Naive B cell (primary cell): Measurements from ENCODE around the gene ZNF516. TPM values are rescaled to one million over a fixed set of nuclear protein-coding genes. Genes with fewer than 3 reads are reported as not detected.

Experiments
- ATAC-seq, 2 donors: fragments of 150-1000 bp; cut with Tn5 transposase; 2 replicates each; pipeline ENCODE4 v1.10.0; 2021; ENCODE audit warnings: low read depth in 2 of 2, mild to moderate bottlenecking in 2 of 2, moderate library complexity in 2 of 2
- DNase-seq: peaks from one replicate; pipeline ENCODE4 v3.0.0; 2022
- H3K27ac Mint-ChIP-seq, 6 donors: one replicate each; pipeline ENCODE4 v1.8.0; 2020 to 2022; ENCODE audit warnings: mild to moderate bottlenecking in 6 of 6, mixed read lengths in 6 of 6, moderate library complexity in 5 of 6, inconsistent platforms in 2 of 6
- H3K27me3 Mint-ChIP-seq, 3 donors: one replicate each; pipeline ENCODE4 v1.8.0; 2021 to 2022; ENCODE audit warnings: mixed read lengths in 3 of 3, mild to moderate bottlenecking in 1 of 3
- H3K36me3 Mint-ChIP-seq, 2 donors: one replicate each; pipeline ENCODE4 v1.8.0; 2020 to 2022; ENCODE audit warnings: mixed read lengths in 2 of 2, inconsistent platforms in 1 of 2, mild to moderate bottlenecking in 1 of 2
- H3K4me1 Mint-ChIP-seq, 3 donors: one replicate each; pipeline ENCODE4 v1.8.0; 2020 to 2022; ENCODE audit warnings: mixed read lengths in 3 of 3, inconsistent platforms in 1 of 3, mild to moderate bottlenecking in 1 of 3, moderate library complexity in 1 of 3
- H3K4me3 Mint-ChIP-seq, 8 donors: one replicate each; pipeline ENCODE4 v1.8.0; 2020 to 2022; ENCODE audit warnings: mild to moderate bottlenecking in 8 of 8, mixed read lengths in 8 of 8, moderate library complexity in 8 of 8, inconsistent platforms in 2 of 8
- H3K9me3 Mint-ChIP-seq, 7 donors: one replicate each; pipeline ENCODE4 v1.8.0; 2020 to 2022; ENCODE audit warnings: mixed read lengths in 7 of 7, mild to moderate bottlenecking in 5 of 7, inconsistent platforms in 2 of 7, moderate library complexity in 1 of 7
- polyA plus RNA-seq, 6 donors: library from polyadenylated mRNA; unstranded; fragments of 300-500 nt; fragmentation: Illumina TruSeq; gene quantifications; one replicate each; pipeline ENCODE4 v1.2.3, GENCODE V29; 2021; ENCODE audit warnings: low read depth in 6 of 6

ZNF516 gene
- polyA plus RNA-seq, 6 donors from 2014 or later: 1.7 to 7.5 (median 4.8) TPM

GRCh38 chr18:76450452-76451395, 44.3 kb downstream of the ZNF516 start:
- no peak for DNase-seq
- ATAC-seq: peak; percentile 35 to 45
- H3K4me1 Mint-ChIP-seq: peaks cover 57 to 71% (median 66%) of the 10 kb centered on the region in 3 donors
- no peaks in the 10 kb centered on the region for H3K27me3 Mint-ChIP-seq
- peaks cover 0 to 3% of the 10 kb centered on the region in 2 donors for H3K36me3 Mint-ChIP-seq
- H3K27ac Mint-ChIP-seq: peak overlapping the region in 5 of 6 donors; percentile 39 to 93 (median 81)
- peak overlapping the region; percentile 91 to 98 (median 95) for H3K4me3 Mint-ChIP-seq
- no peaks in the 10 kb centered on the region for H3K9me3 Mint-ChIP-seq

- H3K4me1 Mint-ChIP-seq: peaks cover 55 to 83% (median 64%) of the 10 kb centered on the region in 3 donors
- peak overlapping the region in 2 of 6 donors; percentile 3 to 84 for H3K27ac Mint-ChIP-seq
- no peaks in the 10 kb centered on the region for H3K9me3 Mint-ChIP-seq
- H3K4me3 Mint-ChIP-seq: peak overlapping the region in 6 of 8 donors; percentile 20 to 91 (median 48)
- peaks cover 0 to 3% of the 10 kb centered on the region in 2 donors for H3K36me3 Mint-ChIP-seq
- no peak for ATAC-seq
- H3K27me3 Mint-ChIP-seq: no peaks in the 10 kb centered on the region
- DNase-seq: no peak
Observed at GRCh38 chr18:76449111-76449453, 46.0 kb downstream of the ZNF516 start.

GRCh38 chr18:76448256-76449110, 46.6 kb downstream of the ZNF516 start:
- peak overlapping the region in 4 of 6 donors; percentile 3 to 84 (median 29) for H3K27ac Mint-ChIP-seq
- ATAC-seq (no peak), DNase-seq (no peak)
- H3K36me3 Mint-ChIP-seq: peaks cover 0 to 3% of the 10 kb centered on the region in 2 donors
- peaks cover 59 to 83% (median 61%) of the 10 kb centered on the region in 3 donors for H3K4me1 Mint-ChIP-seq
- H3K27me3 Mint-ChIP-seq: no peaks in the 10 kb centered on the region
- no peaks in the 10 kb centered on the region for H3K9me3 Mint-ChIP-seq
- peak overlapping the region in 6 of 8 donors; percentile 3 to 91 (median 48) for H3K4me3 Mint-ChIP-seq

- ATAC-seq: no peak
- H3K4me1 Mint-ChIP-seq: peaks cover 55 to 72% (median 57%) of the 10 kb centered on the region in 3 donors
- H3K36me3 Mint-ChIP-seq: peaks cover 0 to 3% of the 10 kb centered on the region in 2 donors
- H3K9me3 Mint-ChIP-seq: no peaks in the 10 kb centered on the region
- peak overlapping the region in 1 of 8 donors; percentile 47 for H3K4me3 Mint-ChIP-seq
- no peaks in the 10 kb centered on the region for H3K27me3 Mint-ChIP-seq
- H3K27ac Mint-ChIP-seq: no peak overlapping the region
- no peak for DNase-seq
Observed at GRCh38 chr18:76447258-76447890, 47.7 kb downstream of the ZNF516 start.

- no peak for DNase-seq
- H3K27ac Mint-ChIP-seq: peak overlapping the region in 2 of 6 donors; percentile 47 to 81
- no peak for ATAC-seq
- peaks cover 0 to 3% of the 10 kb centered on the region in 2 donors for H3K36me3 Mint-ChIP-seq
- H3K9me3 Mint-ChIP-seq: no peaks in the 10 kb centered on the region
- H3K4me3 Mint-ChIP-seq: peak overlapping the region in 2 of 8 donors; percentile 47 to 56
- H3K4me1 Mint-ChIP-seq: peaks cover 48 to 64% (median 50%) of the 10 kb centered on the region in 3 donors
- H3K27me3 Mint-ChIP-seq: no peaks in the 10 kb centered on the region
Observed at GRCh38 chr18:76446321-76447257, 48.5 kb downstream of the ZNF516 start.

GRCh38 chr18:76445741-76446232, 49.3 kb downstream of the ZNF516 start:
- peaks cover under 1 to 3% of the 10 kb centered on the region in 2 donors for H3K36me3 Mint-ChIP-seq
- H3K4me1 Mint-ChIP-seq: peaks cover 43 to 56% (median 46%) of the 10 kb centered on the region in 3 donors
- ATAC-seq: no peak
- H3K27me3 Mint-ChIP-seq: no peaks in the 10 kb centered on the region
- H3K9me3 Mint-ChIP-seq: no peaks in the 10 kb centered on the region
- peak overlapping the region in 1 of 8 donors; percentile 40 for H3K4me3 Mint-ChIP-seq
- DNase-seq: no peak
- no peak overlapping the region for H3K27ac Mint-ChIP-seq

- Mint-ChIP-seq H3K27ac (no peak overlapping the region), H3K4me1 (peaks cover 38 to 51% (median 41%) of the 10 kb centered on the region in 3 donors), H3K36me3 (peaks cover 3 to 5% of the 10 kb centered on the region in 2 donors), H3K27me3 (no peaks in the 10 kb centered on the region), H3K9me3 (no peaks in the 10 kb centered on the region), H3K4me3 (no peak overlapping the region)
- DNase-seq: no peak
- no peak for ATAC-seq
Observed at GRCh38 chr18:76445275-76445674, 49.8 kb downstream of the ZNF516 start.

GRCh38 chr18:76444446-76445105, 50.5 kb downstream of the ZNF516 start:
- DNase-seq (no peak), ATAC-seq (no peak)
- no peak overlapping the region for H3K4me3 Mint-ChIP-seq
- H3K4me1 Mint-ChIP-seq: peaks cover 34 to 44% (median 36%) of the 10 kb centered on the region in 3 donors
- H3K36me3 Mint-ChIP-seq: peaks cover 3 to 6% of the 10 kb centered on the region in 2 donors
- H3K27ac Mint-ChIP-seq: peak overlapping the region in 3 of 6 donors; percentile 39 to 90 (median 49)
- H3K9me3 Mint-ChIP-seq: no peaks in the 10 kb centered on the region
- no peaks in the 10 kb centered on the region for H3K27me3 Mint-ChIP-seq

- peaks cover 6 to 11% of the 10 kb centered on the region in 2 donors for H3K36me3 Mint-ChIP-seq
- H3K27me3 Mint-ChIP-seq: no peaks in the 10 kb centered on the region
- H3K4me3 Mint-ChIP-seq: no peak overlapping the region
- peaks cover 26 to 36% (median 29%) of the 10 kb centered on the region in 3 donors for H3K4me1 Mint-ChIP-seq
- DNase-seq (no peak), ATAC-seq (no peak)
- no peaks in the 10 kb centered on the region for H3K9me3 Mint-ChIP-seq
- peak overlapping the region in 2 of 6 donors; percentile 85 to 92 for H3K27ac Mint-ChIP-seq
Observed at GRCh38 chr18:76443519-76444445, 51.3 kb downstream of the ZNF516 start.

- no peak for DNase-seq
- peaks cover 17 to 28% (median 19%) of the 10 kb centered on the region in 3 donors for H3K4me1 Mint-ChIP-seq
- H3K9me3 Mint-ChIP-seq: no peaks in the 10 kb centered on the region
Observed at GRCh38 chr18:76442413-76443171, 52.5 kb downstream of the ZNF516 start.

More at GRCh38 chr18:76442413-76443171, 52.5 kb downstream of the ZNF516 start:
- no peak overlapping the region for H3K27ac Mint-ChIP-seq
- no peaks in the 10 kb centered on the region for H3K27me3 Mint-ChIP-seq
- peaks cover 6 to 18% of the 10 kb centered on the region in 2 donors for H3K36me3 Mint-ChIP-seq
- no peak for ATAC-seq
- H3K4me3 Mint-ChIP-seq: no peak overlapping the region
